Tibial artery (tissue), 4 donors: ENCODE data around the gene KLF16.

Experiments used
- DNase-seq, 2 donors: peaks; one replicate each; pipeline ENCODE4 v3.0.0-alpha.2; 2019
- H3K27ac ChIP-seq, 2 donors: fragments of 200-600 bp; sonication (generic) in 1 of 2; 1 replicate in 1 of 2; 2 replicates in 1 of 2; pipeline ENCODE4 v1.5.1; 2018 to 2019; ENCODE audit warnings: mild to moderate bottlenecking in 1 of 2
- H3K27me3 ChIP-seq, 2 donors: fragments of 200-600 bp; sonication (generic) in 1 of 2; one replicate each; pipeline versions ENCODE4 v1.5.1 to v1.6.0; 2016 to 2019
- H3K36me3 ChIP-seq, 3 donors: fragments of 200-600 bp; sonication (generic) in 2 of 3; one replicate each; pipeline ENCODE4 v1.5.1; 2016 to 2019; ENCODE audit warnings: mild to moderate bottlenecking in 2 of 3
- H3K4me1 ChIP-seq, 4 donors: fragments of 200-600 bp; sonication (generic) in 2 of 4; 1 replicate in 3 of 4; 2 replicates in 1 of 4; pipeline ENCODE4 v1.5.1; 2016 to 2019
- H3K4me3 ChIP-seq, 2 donors: fragments of 200-600 bp; sonication (generic) in 1 of 2; 1 replicate in 1 of 2; 2 replicates in 1 of 2; pipeline ENCODE4 v1.5.1; 2018 to 2019; ENCODE audit warnings: mild to moderate bottlenecking in 2 of 2
- H3K9me3 ChIP-seq, 3 donors: fragments of 200-600 bp; sonication (generic) in 1 of 3; one replicate each; pipeline ENCODE4 v1.5.1; 2016 to 2019
- CTCF ChIP-seq, 2 experiments: fragments of 200-600 bp in 1 of 2; fragments of 450-650 bp in 1 of 2; IDR thresholded peaks; one replicate each; pipeline ENCODE4 v1.5.1; 2017 to 2019; ENCODE audit warnings: antibody characterized with exemption in 2 of 2, mild to moderate bottlenecking in 1 of 2, moderate library complexity in 1 of 2
- intact Hi-C: fragments of 100-400 bp; cut with DNase I; formaldehyde crosslinking; loops from one replicate; pipeline ENCODE4 v1.15.0; 2023; ENCODE audit warnings: low total_unique reads

The KLF16 gene

GRCh38 chr19:1826557-1827521 is 36.5 kb downstream of the KLF16 start:
- no peak for DNase-seq
- no peak overlapping the region for H3K4me3 ChIP-seq
- peaks cover 0 to 14% (median 10%) of the 10 kb centered on the region in 4 donors for H3K4me1 ChIP-seq
- intact Hi-C loops: loop anchor here (5.0 kb wide), 1 partner anchor 40 kb away; no protein-coding TSS in a partner anchor
- TF ChIP-seq CTCF (IDR thresholded peaks at IDR 0.05): no peak
- peaks cover 36 to 67% (median 58%) of the 10 kb centered on the region in 3 donors for H3K36me3 ChIP-seq
- no peak overlapping the region for H3K27ac ChIP-seq
- H3K27me3 ChIP-seq: no peaks in the 10 kb centered on the region
- no peaks in the 10 kb centered on the region for H3K9me3 ChIP-seq

- peaks cover 0 to 14% (median 10%) of the 10 kb centered on the region in 4 donors for H3K4me1 ChIP-seq
- peaks cover 36 to 75% (median 65%) of the 10 kb centered on the region in 3 donors for H3K36me3 ChIP-seq
- no peak overlapping the region for H3K27ac ChIP-seq
- peak; percentile 88 to 89 for TF ChIP-seq CTCF (IDR thresholded peaks at IDR 0.05)
- H3K27me3 ChIP-seq: no peaks in the 10 kb centered on the region
- intact Hi-C loops: loop anchor here (5.0 kb wide), 1 partner anchor 39 kb away; no protein-coding TSS in a partner anchor
- peak; percentile 68 to 80 for DNase-seq
- H3K9me3 ChIP-seq: no peaks in the 10 kb centered on the region
- H3K4me3 ChIP-seq: no peak overlapping the region
Measured at GRCh38 chr19:1825909-1826556, 37.3 kb downstream of the KLF16 start.

- DNase-seq: no peak
- no peak overlapping the region for H3K27ac ChIP-seq
- H3K36me3 ChIP-seq: peaks cover 52 to 93% (median 82%) of the 10 kb centered on the region in 3 donors
Measured at GRCh38 chr19:1824252-1824622, 39.1 kb downstream of the KLF16 start.

GRCh38 chr19:1823539-1824251 is 39.7 kb downstream of the KLF16 start:
- H3K9me3 ChIP-seq: no peaks in the 10 kb centered on the region
- no peaks in the 10 kb centered on the region for H3K27me3 ChIP-seq
- no peak for DNase-seq
- intact Hi-C loops: no loop called here
- H3K4me1 ChIP-seq: peaks cover 0 to 14% (median 10%) of the 10 kb centered on the region in 4 donors
- no peak overlapping the region for H3K4me3 ChIP-seq
- peaks cover 57 to 95% (median 85%) of the 10 kb centered on the region in 3 donors for H3K36me3 ChIP-seq
- H3K27ac ChIP-seq: no peak overlapping the region
- no peak for TF ChIP-seq CTCF (IDR thresholded peaks at IDR 0.05)

More at GRCh38 chr19:1824252-1824622, 39.1 kb downstream of the KLF16 start:
- no peak overlapping the region for H3K4me3 ChIP-seq
- intact Hi-C loops: no loop called here
- TF ChIP-seq CTCF (IDR thresholded peaks at IDR 0.05): no peak
- H3K27me3 ChIP-seq: no peaks in the 10 kb centered on the region
- no peaks in the 10 kb centered on the region for H3K9me3 ChIP-seq
- peaks cover 0 to 14% (median 10%) of the 10 kb centered on the region in 4 donors for H3K4me1 ChIP-seq

GRCh38 chr19:1823020-1823419 is 40.4 kb downstream of the KLF16 start:
- intact Hi-C loops: no loop called here
- Histone ChIP-seq H3K4me1 (peaks cover 0 to 14% (median 10%) of the 10 kb centered on the region in 4 donors), H3K27me3 (no peaks in the 10 kb centered on the region), H3K36me3 (peaks cover 62 to 95% (median 85%) of the 10 kb centered on the region in 3 donors), H3K4me3 (no peak overlapping the region), H3K27ac (no peak overlapping the region), H3K9me3 (no peaks in the 10 kb centered on the region)
- no peak for DNase-seq
- TF ChIP-seq CTCF (IDR thresholded peaks at IDR 0.05): no peak
